ENCODE measurements around the gene LRWD1.

The LRWD1 gene

GRCh38 chr7:102457352-102457924 lies 7.3 kb upstream of the LRWD1 start:
- Histone ChIP-seq H3K36me3 (ENCODE audit: insufficient read depth, low read length) (peaks cover 37% of the 10 kb centered on the region), H2AFZ (ENCODE audit: low read depth, low read length) (no peak overlapping the region), H3K4me3 (ENCODE audit: low read depth in 1 of 2, low read length in 2 of 2) (no peak overlapping the region), H3K27ac (ENCODE audit: low read length) (no peak overlapping the region), H3K9me3 (ENCODE audit: insufficient read depth, low read length, severe bottlenecking) (no peaks in the 10 kb centered on the region), H3K79me2 (ENCODE audit: insufficient read depth, low read length) (peaks cover 12% of the 10 kb centered on the region), H3K9ac (ENCODE audit: low read depth, low read length) (no peak overlapping the region), H3K27me3 (ENCODE audit: insufficient read depth, low read length, poor library complexity) (no peaks in the 10 kb centered on the region), H3K4me2 (ENCODE audit: insufficient read depth, low read length) (no peak overlapping the region), H4K20me1 (ENCODE audit: insufficient read depth, low read length) (no peaks in the 10 kb centered on the region), H3K4me1 (ENCODE audit: insufficient read depth, low read length) (no peaks in the 10 kb centered on the region)
- ATAC-seq (ENCODE audit: insufficient read depth, low read depth), result no peak
- TF ChIP-seq EZH2 (IDR thresholded peaks at IDR 0.05; ENCODE audit: borderline replicate concordance, low read depth, low read length, severe bottlenecking), result no peak
- TF ChIP-seq, protein P1, sequence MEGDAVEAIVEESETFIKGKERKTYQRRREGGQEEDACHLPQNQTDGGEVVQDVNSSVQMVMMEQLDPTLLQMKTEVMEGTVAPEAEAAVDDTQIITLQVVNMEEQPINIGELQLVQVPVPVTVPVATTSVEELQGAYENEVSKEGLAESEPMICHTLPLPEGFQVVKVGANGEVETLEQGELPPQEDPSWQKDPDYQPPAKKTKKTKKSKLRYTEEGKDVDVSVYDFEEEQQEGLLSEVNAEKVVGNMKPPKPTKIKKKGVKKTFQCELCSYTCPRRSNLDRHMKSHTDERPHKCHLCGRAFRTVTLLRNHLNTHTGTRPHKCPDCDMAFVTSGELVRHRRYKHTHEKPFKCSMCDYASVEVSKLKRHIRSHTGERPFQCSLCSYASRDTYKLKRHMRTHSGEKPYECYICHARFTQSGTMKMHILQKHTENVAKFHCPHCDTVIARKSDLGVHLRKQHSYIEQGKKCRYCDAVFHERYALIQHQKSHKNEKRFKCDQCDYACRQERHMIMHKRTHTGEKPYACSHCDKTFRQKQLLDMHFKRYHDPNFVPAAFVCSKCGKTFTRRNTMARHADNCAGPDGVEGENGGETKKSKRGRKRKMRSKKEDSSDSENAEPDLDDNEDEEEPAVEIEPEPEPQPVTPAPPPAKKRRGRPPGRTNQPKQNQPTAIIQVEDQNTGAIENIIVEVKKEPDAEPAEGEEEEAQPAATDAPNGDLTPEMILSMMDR (IDR thresholded peaks at IDR 0.05; ENCODE audit: borderline replicate concordance, extremely low read depth, low read length, poor library complexity, severe bottlenecking), result no peak
- no peak for DNase-seq

GRCh38 chr7:102459221-102459844 lies 5.5 kb upstream of the LRWD1 start:
- DNase-seq, result no peak
- Histone ChIP-seq H4K20me1 (ENCODE audit: insufficient read depth, low read length) (no peaks in the 10 kb centered on the region), H3K4me2 (ENCODE audit: insufficient read depth, low read length) (no peak overlapping the region), H3K27ac (ENCODE audit: low read length) (no peak overlapping the region), H3K79me2 (ENCODE audit: insufficient read depth, low read length) (peaks cover 31% of the 10 kb centered on the region), H3K36me3 (ENCODE audit: insufficient read depth, low read length) (peaks cover 37% of the 10 kb centered on the region), H3K27me3 (ENCODE audit: insufficient read depth, low read length, poor library complexity) (no peaks in the 10 kb centered on the region), H3K9me3 (ENCODE audit: insufficient read depth, low read length, severe bottlenecking) (no peaks in the 10 kb centered on the region), H2AFZ (ENCODE audit: low read depth, low read length) (no peak overlapping the region), H3K4me3 (ENCODE audit: low read depth in 1 of 2, low read length in 2 of 2) (no peak overlapping the region), H3K9ac (ENCODE audit: low read depth, low read length) (no peak overlapping the region), H3K4me1 (ENCODE audit: insufficient read depth, low read length) (peaks cover 10% of the 10 kb centered on the region)
- no peak for TF ChIP-seq EZH2 (IDR thresholded peaks at IDR 0.05; ENCODE audit: borderline replicate concordance, low read depth, low read length, severe bottlenecking)
- TF ChIP-seq, protein P1 (IDR thresholded peaks at IDR 0.05; ENCODE audit: borderline replicate concordance, extremely low read depth, low read length, poor library complexity, severe bottlenecking), result no peak
- ATAC-seq (ENCODE audit: insufficient read depth, low read depth), result no peak

- no peak overlapping the region for H3K27ac ChIP-seq (ENCODE audit: low read length)
- peaks cover 13% of the 10 kb centered on the region for H3K4me1 ChIP-seq (ENCODE audit: insufficient read depth, low read length)
- no peak overlapping the region for H2AFZ ChIP-seq (ENCODE audit: low read depth, low read length)
- no peaks in the 10 kb centered on the region for H4K20me1 ChIP-seq (ENCODE audit: insufficient read depth, low read length)
- no peak for TF ChIP-seq EZH2 (IDR thresholded peaks at IDR 0.05; ENCODE audit: borderline replicate concordance, low read depth, low read length, severe bottlenecking)
- TF ChIP-seq, protein P1 (IDR thresholded peaks at IDR 0.05; ENCODE audit: borderline replicate concordance, extremely low read depth, low read length, poor library complexity, severe bottlenecking), result no peak
- peaks cover 41% of the 10 kb centered on the region for H3K36me3 ChIP-seq (ENCODE audit: insufficient read depth, low read length)
- H3K4me3 ChIP-seq (ENCODE audit: low read depth in 1 of 2, low read length in 2 of 2), result no peak overlapping the region
- no peaks in the 10 kb centered on the region for H3K27me3 ChIP-seq (ENCODE audit: insufficient read depth, low read length, poor library complexity)
- H3K79me2 ChIP-seq (ENCODE audit: insufficient read depth, low read length), result peaks cover 41% of the 10 kb centered on the region
- no peak for ATAC-seq (ENCODE audit: insufficient read depth, low read depth)
- H3K9me3 ChIP-seq (ENCODE audit: insufficient read depth, low read length, severe bottlenecking), result no peaks in the 10 kb centered on the region
- H3K9ac ChIP-seq (ENCODE audit: low read depth, low read length), result no peak overlapping the region
- no peak overlapping the region for H3K4me2 ChIP-seq (ENCODE audit: insufficient read depth, low read length)
- no peak for DNase-seq
Measured at GRCh38 chr7:102460467-102460866, 4.3 kb upstream of the LRWD1 start.
